Astrocyte of the spinal cord (primary cell): ENCODE measurements around the gene DLX2.
"Not testable (repeated sequence)": the region's sequence is repeated elsewhere in the genome, so short reads cannot be mapped to it uniquely, and the experiment has no call there.

ENCODE experiments used
- DNase-seq: peaks from one replicate; pipeline ENCODE4 v3.0.0; 2011; ENCODE audit warnings: low read depth, low spot score
- H3K4me3 ChIP-seq: 2 replicates; pipeline ENCODE4 v1.5.1; 2011; ENCODE audit warnings: low read depth, mild to moderate bottlenecking, low read length, moderate library complexity
- in situ Hi-C: cut with HindIII; loops from 2 replicates; pipeline ENCODE4 v1.10.0; 2017; ENCODE audit warnings: low sequenced_read_pairs
- TF ChIP-seq, protein P1 (sequence below): IDR thresholded peaks from 2 replicates; pipeline ENCODE4 v1.5.1; 2012; ENCODE audit warnings: low read depth, mild to moderate bottlenecking, low read length, inconsistent platforms

The DLX2 gene

DNA sequence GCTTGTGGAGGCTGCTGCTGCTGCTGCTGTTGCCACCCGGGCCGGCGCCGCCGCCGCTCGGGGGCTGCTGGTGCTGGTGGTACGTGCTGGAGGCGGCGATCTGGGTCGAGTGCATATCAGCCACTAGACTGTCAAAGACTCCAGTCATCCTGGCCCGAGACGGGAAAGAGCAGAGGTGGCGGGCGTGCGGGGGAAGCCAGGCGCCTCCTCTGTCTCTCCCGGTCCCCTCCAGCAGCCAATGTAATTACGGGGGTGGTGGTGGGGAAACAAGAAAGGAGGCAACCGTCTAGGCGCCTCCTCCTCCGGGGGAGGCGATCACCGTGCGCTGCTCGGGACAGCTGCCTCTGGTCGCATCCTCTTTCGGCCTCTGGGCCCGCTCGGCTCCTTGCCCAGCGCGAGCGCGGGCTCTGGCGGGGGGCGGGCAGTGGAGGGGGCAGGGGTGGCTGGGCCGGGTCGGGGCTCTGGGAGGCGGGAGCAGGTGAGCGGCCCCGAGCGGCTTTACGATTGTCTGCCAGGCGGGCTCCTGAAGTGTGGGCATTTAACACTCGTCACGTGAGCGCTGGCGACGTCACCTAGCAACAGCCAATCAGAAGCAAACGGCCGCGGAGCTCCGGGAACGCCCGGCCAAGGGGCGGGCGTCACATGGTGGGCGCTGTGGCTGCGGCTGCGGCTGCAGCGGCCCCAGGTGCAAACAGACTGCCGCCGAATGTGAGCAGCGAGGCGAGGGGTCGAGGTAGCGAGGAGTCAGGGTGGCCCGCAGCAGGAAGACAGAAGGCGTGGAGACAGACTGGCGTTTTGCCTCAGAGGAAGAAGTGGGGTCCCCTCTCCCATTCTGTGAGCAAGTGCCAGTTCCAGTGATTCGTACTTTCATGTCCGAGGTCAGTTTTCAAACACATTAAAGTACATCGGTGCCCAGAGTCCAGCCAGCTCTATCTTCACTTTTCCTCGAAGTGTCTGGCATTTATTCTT is at the start of gene DLX2:
Gene DLX2, minus strand, starts transcription at position 510 of the 969 bp plus-strand sequence. Its CDS starts 362 bp downstream, at position 148.
- in situ Hi-C loops = no loop called here

DNA sequence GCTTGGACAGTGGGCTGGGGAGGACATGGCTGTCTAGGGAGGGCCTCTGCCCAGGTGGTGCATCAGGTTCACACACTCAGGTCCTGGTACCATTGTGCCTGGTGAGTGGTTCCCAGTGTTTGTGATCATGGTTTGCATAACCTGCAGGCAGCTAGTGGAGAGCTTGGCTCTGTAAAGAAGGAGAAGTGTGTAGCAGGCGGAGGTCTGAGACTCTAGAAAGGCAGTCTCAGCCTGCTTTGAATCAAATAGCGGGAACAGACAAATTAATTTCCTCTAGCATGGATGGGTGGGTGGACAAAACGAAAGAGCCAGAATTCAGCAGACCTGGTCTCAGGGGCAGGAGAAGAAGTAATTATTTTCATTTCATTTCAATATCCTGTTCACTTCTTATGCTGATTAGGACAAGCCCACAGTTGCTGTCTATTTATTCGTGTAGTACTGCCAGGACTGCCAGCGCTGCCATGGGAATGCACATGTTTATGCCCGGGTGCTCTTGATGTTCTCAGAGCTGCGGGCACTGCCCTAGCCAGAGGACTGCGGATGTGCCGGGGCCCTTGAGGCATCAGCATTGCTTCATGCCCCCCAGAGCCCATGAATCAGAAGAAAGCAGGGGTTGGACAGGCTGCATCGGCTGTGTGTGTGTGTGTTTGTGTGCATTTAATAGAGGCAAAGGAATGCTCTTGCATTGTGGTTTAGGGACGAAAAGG is 45.4 kb upstream of the DLX2 start:
- no peak for DNase-seq
- in situ Hi-C loops = no loop called here
- TF ChIP-seq, protein P1, sequence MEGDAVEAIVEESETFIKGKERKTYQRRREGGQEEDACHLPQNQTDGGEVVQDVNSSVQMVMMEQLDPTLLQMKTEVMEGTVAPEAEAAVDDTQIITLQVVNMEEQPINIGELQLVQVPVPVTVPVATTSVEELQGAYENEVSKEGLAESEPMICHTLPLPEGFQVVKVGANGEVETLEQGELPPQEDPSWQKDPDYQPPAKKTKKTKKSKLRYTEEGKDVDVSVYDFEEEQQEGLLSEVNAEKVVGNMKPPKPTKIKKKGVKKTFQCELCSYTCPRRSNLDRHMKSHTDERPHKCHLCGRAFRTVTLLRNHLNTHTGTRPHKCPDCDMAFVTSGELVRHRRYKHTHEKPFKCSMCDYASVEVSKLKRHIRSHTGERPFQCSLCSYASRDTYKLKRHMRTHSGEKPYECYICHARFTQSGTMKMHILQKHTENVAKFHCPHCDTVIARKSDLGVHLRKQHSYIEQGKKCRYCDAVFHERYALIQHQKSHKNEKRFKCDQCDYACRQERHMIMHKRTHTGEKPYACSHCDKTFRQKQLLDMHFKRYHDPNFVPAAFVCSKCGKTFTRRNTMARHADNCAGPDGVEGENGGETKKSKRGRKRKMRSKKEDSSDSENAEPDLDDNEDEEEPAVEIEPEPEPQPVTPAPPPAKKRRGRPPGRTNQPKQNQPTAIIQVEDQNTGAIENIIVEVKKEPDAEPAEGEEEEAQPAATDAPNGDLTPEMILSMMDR = no peak
- H3K4me3 ChIP-seq = no peak overlapping the region

More for the DNA sequence above, at the start of gene DLX2:
- peak; percentile 80 for DNase-seq
- TF ChIP-seq, protein P1 = no peak
- peak within 1 kb of the TSS; percentile 51 for H3K4me3 ChIP-seq

DNA sequence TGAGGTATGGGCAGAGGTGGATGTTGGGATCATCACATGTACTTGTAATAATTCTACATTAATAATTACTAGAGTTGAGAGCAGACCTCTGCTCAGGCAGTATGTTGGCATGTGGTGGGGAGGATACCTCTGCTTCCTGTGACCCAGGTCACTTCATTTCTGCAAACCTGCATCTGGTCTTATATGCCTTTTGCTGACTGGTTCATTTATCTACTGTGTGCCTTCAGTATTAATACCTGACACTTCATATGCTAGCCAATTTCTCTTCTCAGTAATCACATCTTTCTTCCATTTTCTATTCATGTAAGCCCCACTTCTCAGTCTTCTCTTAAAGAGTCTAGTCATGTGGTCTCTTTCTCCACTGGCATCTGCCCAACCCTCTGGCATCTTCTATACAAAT is 41.1 kb upstream of the DLX2 start:
- no peak for DNase-seq

DNA sequence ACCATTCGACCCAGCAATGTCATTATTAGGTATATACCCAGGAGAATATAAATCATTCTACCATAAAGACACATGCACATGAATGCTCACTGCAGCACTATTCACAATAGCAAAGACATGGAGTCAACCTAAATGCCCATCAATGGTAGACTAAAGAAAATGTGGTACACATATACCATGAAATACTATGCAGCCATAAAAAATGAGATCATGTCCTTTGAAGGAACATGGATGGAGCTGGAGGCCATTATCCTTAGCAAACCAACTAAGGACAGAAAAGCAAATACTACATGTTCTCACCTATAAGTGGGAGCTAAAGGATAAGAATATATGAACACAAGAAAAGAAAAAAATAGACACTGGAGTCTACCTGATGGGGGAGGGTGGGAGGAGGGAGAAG is 36.0 kb upstream of the DLX2 start:
- DNase-seq, H3K4me3 ChIP-seq, in situ Hi-C loops: not testable (repeated sequence)

More for the DNA sequence above, 41.1 kb upstream of the DLX2 start:
- in situ Hi-C loops = no loop called here
- H3K4me3 ChIP-seq = no peak overlapping the region
- TF ChIP-seq, protein P1 = no peak

DNA sequence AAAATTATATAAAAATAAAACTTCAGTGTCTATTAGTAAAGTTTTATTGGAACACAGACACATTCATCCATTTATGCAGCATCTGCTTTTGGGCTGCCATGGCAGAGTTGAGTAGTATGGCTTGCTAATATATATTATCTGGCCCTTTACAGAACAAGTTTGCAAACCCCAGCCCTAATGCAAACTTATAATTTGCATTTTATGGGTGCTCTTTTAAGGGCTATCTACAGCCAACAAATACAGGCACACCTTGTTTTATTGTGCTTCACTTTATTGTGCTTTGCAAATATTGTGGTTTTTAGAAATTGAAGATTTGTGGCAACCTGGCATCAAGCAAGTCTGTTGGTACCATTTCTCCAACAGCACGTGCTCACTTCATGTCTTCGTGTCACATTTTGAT is 35.2 kb upstream of the DLX2 start:
- TF ChIP-seq, protein P1 = no peak
- no peak overlapping the region for H3K4me3 ChIP-seq
- in situ Hi-C loops = no loop called here
- no peak for DNase-seq

DNA sequence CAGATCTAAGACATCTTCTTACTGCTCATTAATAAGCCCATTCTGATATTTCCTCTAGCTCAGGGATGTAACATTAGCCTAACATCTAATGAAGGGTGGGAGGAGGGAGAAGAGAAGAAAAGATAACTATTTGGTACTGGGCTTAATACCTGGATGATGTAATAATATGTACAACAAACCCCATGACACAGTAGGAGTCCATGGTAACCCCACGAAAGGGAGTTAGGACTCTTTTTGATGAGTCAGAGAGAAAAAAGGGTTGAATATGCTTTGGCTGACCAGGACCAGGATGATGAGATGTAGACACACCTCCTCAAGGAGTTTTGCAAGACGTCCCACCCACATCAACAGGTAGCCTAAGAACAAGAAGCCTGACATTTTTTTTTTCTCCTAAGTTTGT is 34.4 kb upstream of the DLX2 start:
- in situ Hi-C loops = no loop called here
- TF ChIP-seq, protein P1 = no peak
- H3K4me3 ChIP-seq = no peak overlapping the region
- no peak for DNase-seq

DNA sequence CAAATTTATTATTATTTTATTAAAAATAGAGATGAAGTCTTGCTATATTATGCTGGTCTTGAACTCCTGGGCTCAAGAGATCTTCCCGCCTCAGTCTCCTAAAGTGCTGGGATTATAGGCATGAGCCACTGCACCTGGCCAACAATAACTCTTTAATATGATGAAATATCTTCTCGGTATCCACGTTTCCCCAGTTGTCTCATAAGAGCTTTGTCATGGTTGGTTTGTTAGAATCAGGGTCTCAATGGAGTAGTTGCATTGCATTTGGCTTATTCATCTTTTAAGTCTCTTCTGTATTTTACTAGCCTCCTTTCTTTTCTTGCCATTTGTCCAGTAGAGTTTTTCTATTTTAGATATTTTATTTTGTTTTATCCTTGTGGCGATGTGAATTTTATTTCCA is 32.7 kb upstream of the DLX2 start:
- no peak for DNase-seq
- in situ Hi-C loops = no loop called here
- H3K4me3 ChIP-seq = no peak overlapping the region
- TF ChIP-seq, protein P1 = no peak
